Measurements from ENCODE around the gene MTREX. TPM values are rescaled to one million over a fixed set of nuclear protein-coding genes. Genes with fewer than 3 reads are reported as not detected.

MTREX gene
- total and polyA plus RNA-seq, 10 donors = 13.8 to 73.6 (median 58.3) TPM

GRCh38 chr5:55300890-55301289, 6.9 kb upstream of the MTREX start:
- intact Hi-C loops (cut with DNase I; ENCODE audit: low total_unique reads) = no loop called here
- peaks cover 12 to 40% (median 30%) of the 10 kb centered on the region in 6 donors for H3K4me1 ChIP-seq
- no peak overlapping the region for H3K4me3 ChIP-seq
- H3K27me3 ChIP-seq (replicated peaks in 1 of 7) = no peaks in the 10 kb centered on the region
- peaks cover 0 to 7% (median 5%) of the 10 kb centered on the region in 8 donors for H3K9me3 ChIP-seq
- 97 to 100% (median 98%) methylated on average over 2 of the region's 2 CpGs for WGBS, 5 donors
- DNase-seq = no peak
- H3K27ac ChIP-seq = no peak overlapping the region
- H3K36me3 ChIP-seq = peaks cover 0 to 45% (median 4%) of the 10 kb centered on the region in 6 donors
- no peak for TF ChIP-seq POLR2A (IDR thresholded peaks at IDR 0.05)
- TF ChIP-seq POLR2AphosphoS5 (IDR thresholded peaks at IDR 0.05) = no peak
- no peak for TF ChIP-seq CTCF (IDR thresholded peaks at IDR 0.05 in 8 of 11, conservative IDR thresholded peaks at IDR 0.05 in 3 of 11)

- peaks cover 0 to 7% (median 5%) of the 10 kb centered on the region in 8 donors for H3K9me3 ChIP-seq
- WGBS, 5 donors = 48 to 61% (median 51%) methylated on average over 4 of the region's 4 CpGs
- DNase-seq = no peak
Measured at GRCh38 chr5:55303238-55303690, 4.5 kb upstream of the MTREX start.

GRCh38 chr5:55304584-55304983, 3.2 kb upstream of the MTREX start:
- Histone ChIP-seq H3K4me3 (no peak overlapping the region), H3K27me3 (replicated peaks in 1 of 7) (no peaks in the 10 kb centered on the region), H3K4me1 (peaks cover 35 to 66% (median 53%) of the 10 kb centered on the region in 6 donors), H3K9me3 (peaks cover 0 to 7% (median 5%) of the 10 kb centered on the region in 8 donors), H3K36me3 (peaks cover 0 to 22% (median 0%) of the 10 kb centered on the region in 6 donors), H3K27ac (no peak overlapping the region)
- intact Hi-C loops (cut with DNase I; ENCODE audit: low total_unique reads) = no loop called here
- no peak for DNase-seq
- TF ChIP-seq CTCF (IDR thresholded peaks at IDR 0.05 in 8 of 11, conservative IDR thresholded peaks at IDR 0.05 in 3 of 11) (no peak), POLR2AphosphoS5 (IDR thresholded peaks at IDR 0.05) (no peak), POLR2A (IDR thresholded peaks at IDR 0.05) (no peak)
- 94 to 95% (median 95%) methylated on average over 6 of the region's 6 CpGs for WGBS, 5 donors

More at GRCh38 chr5:55303238-55303690, 4.5 kb upstream of the MTREX start:
- intact Hi-C loops (cut with DNase I; ENCODE audit: low total_unique reads) = no loop called here
- peaks cover 24 to 53% (median 42%) of the 10 kb centered on the region in 6 donors for H3K4me1 ChIP-seq
- H3K27ac ChIP-seq = peak overlapping the region in 6 of 8 donors; percentile 17 to 62 (median 36)
- no peaks in the 10 kb centered on the region for H3K27me3 ChIP-seq (replicated peaks in 1 of 7)
- H3K4me3 ChIP-seq = no peak overlapping the region
- TF ChIP-seq CTCF (IDR thresholded peaks at IDR 0.05 in 8 of 11, conservative IDR thresholded peaks at IDR 0.05 in 3 of 11) (no peak), POLR2A (IDR thresholded peaks at IDR 0.05) (no peak), POLR2AphosphoS5 (IDR thresholded peaks at IDR 0.05) (no peak)
- peaks cover 0 to 24% (median 0%) of the 10 kb centered on the region in 6 donors for H3K36me3 ChIP-seq

GRCh38 chr5:55305345-55305744, 2.4 kb upstream of the MTREX start:
- peaks cover 43 to 74% (median 61%) of the 10 kb centered on the region in 6 donors for H3K4me1 ChIP-seq
- H3K27ac ChIP-seq = no peak overlapping the region
- H3K36me3 ChIP-seq = peaks cover 0 to 18% (median 0%) of the 10 kb centered on the region in 6 donors
- peaks cover 0 to 7% (median 5%) of the 10 kb centered on the region in 8 donors for H3K9me3 ChIP-seq
- no peak for DNase-seq
- no peaks in the 10 kb centered on the region for H3K27me3 ChIP-seq (replicated peaks in 1 of 7)
- WGBS, 5 donors = 42 to 53% (median 48%) methylated on average over 4 of the region's 4 CpGs
- intact Hi-C loops (cut with DNase I; ENCODE audit: low total_unique reads) = no loop called here
- no peak for TF ChIP-seq CTCF (IDR thresholded peaks at IDR 0.05 in 8 of 11, conservative IDR thresholded peaks at IDR 0.05 in 3 of 11)
- TF ChIP-seq POLR2AphosphoS5 (IDR thresholded peaks at IDR 0.05) = no peak
- no peak for TF ChIP-seq POLR2A (IDR thresholded peaks at IDR 0.05)
- H3K4me3 ChIP-seq = no peak overlapping the region

All from spleen (tissue), 11 donors.